RWPE1 (cell line): ENCODE data around the gene COLEC12.
"Not testable (repeated sequence)": the region's sequence is repeated elsewhere in the genome, so short reads cannot be mapped to it uniquely, and the experiment has no call there.

Experiments used
- CTCF ChIA-PET: fragments of 350-600 bp; sonication (Branson Sonifier 250); formaldehyde crosslinking; extraction: SDS; loops from one replicate; lab custom pipeline; 2021; lab: Yijun Ruan, JAX
- POLR2A ChIA-PET: fragments of 400-600 bp; formaldehyde crosslinking; extraction: SDS; loops from one replicate; lab custom pipeline; 2020; ENCODE audit warnings: antibody characterized with exemption; ENCODE audit not compliant: low non-redundant PET; lab: Yijun Ruan, JAX
- DNase-seq: peaks from one replicate; pipeline ENCODE4 v3.0.0; 2012; ENCODE audit warnings: low spot score
- H3K27ac ChIP-seq: fragments of 450-650 bp; 2 replicates; pipeline ENCODE4 v1.5.1; 2017
- CTCF ChIP-seq: fragments of 450-650 bp; conservative IDR thresholded peaks from 2 replicates; pipeline ENCODE4 v1.5.1; 2017; ENCODE audit warnings: low read depth, mild to moderate bottlenecking

The COLEC12 gene

DNA sequence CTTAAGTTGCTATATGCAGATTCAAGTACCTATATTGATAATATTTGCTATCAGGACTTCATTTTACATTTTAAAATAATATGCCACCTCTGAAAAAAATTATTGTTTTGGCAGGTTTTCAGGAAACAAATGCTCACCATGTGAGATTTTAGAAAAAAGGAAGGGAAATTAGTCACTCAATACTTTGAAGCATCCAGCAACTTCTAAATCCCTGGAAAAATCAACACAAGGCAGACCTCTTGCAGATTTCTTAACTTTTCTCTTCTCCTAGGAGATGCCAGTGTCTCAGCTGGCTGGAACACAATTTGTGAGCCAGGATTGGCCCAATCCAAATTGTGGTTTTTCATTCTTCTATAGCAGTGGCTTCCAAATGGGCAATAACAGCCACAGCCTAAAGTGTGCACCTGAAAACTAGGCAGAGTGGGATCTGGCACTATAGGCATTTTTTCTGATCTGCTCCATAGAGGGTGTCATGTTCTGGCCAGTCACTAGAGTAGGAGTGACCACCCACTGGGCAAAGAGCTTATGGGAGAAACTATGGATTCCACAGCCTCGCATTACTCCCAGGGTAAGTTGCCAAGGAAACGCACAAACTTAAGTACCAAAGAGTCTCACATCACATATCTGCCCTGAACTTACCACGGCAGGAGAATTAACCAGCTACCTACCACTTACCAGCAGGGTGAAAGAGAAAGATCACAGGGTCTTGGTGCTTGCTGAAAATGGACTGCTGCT is 204.6 kb downstream of the COLEC12 start:
- no peak overlapping the region for H3K27ac ChIP-seq
- POLR2A ChIA-PET, result no interaction called here
- no peak for TF ChIP-seq CTCF
- CTCF ChIA-PET, result interaction anchor here (1.4 kb wide), 1 partner anchor 10 kb away, joined by 3 read pairs; no protein-coding TSS in a partner anchor
- DNase-seq, result no peak

GRCh38 chr18:294566-294965 is 205.9 kb downstream of the COLEC12 start:
- ChIA-PET POLR2A (no interaction called here), CTCF (interaction anchor here (0.6 to 0.7 kb wide), 2 partner anchors 292 to 322 kb away, joined by 3 to 4 read pairs; no protein-coding TSS in a partner anchor)
- no peak overlapping the region for H3K27ac ChIP-seq
- no peak for TF ChIP-seq CTCF
- DNase-seq, result no peak

DNA sequence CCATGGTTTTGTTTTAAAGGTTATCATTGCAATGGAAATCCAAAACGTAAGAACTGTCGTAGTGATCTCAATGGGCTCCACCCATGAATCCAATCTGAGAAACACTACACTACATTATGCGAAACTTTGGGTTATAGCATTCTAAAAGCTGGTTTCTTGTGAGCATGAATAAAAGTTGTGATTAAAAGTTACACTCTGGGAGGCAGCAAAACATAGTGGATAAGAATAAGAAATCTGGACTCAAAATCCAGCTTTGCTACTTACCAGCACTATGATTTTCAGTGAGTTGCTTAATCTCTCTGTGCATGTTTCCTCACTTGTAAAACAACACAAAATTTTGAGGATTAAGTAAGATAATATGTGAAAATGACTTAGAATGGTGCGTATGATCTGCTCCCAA is 207.0 kb downstream of the COLEC12 start:
- POLR2A ChIA-PET, result no interaction called here
- no peak for DNase-seq
- no peak for TF ChIP-seq CTCF
- no peak overlapping the region for H3K27ac ChIP-seq
- CTCF ChIA-PET, result no interaction called here

DNA sequence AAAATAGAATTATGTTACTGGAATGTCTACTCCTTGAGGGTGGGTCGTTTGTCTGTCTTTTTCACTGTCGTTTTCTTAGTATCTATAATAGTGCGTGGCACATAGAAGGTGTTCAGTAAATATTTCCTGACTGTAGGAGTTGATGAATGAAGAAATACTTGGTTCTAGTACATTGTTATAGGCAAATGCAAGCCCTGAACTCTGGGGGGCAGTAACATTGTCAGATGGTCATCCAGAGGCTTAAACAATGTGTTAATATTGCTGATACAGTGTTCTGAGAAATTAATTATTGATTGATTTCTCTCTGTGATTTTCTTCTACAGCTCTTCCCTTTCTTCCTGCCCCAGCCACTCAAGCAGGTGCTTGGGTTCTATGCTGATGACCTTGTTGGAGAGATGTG is 208.2 kb downstream of the COLEC12 start:
- no peak overlapping the region for H3K27ac ChIP-seq
- TF ChIP-seq CTCF, result no peak
- CTCF ChIA-PET, result no interaction called here
- DNase-seq, result no peak
- POLR2A ChIA-PET, result no interaction called here

DNA sequence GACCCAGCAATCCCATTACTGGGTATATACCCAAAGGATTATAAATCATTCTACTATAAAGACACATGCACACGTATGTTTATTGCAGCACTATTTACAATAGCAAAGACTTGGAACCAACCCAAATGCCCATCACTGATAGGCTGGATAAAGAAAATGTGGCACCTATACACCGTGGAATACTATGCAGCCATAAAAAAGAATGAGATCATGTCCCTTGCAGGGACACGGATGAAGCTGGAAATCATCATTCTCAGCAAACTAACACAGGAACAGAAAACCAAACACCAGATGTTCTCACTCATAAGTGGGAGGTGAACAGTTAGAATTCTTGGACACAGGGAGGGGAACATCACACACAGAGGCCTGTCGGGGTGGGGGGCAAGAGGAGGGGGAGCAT is 210.5 kb downstream of the COLEC12 start:
- POLR2A ChIA-PET, DNase-seq, H3K27ac ChIP-seq, CTCF ChIA-PET: not testable (repeated sequence)

DNA sequence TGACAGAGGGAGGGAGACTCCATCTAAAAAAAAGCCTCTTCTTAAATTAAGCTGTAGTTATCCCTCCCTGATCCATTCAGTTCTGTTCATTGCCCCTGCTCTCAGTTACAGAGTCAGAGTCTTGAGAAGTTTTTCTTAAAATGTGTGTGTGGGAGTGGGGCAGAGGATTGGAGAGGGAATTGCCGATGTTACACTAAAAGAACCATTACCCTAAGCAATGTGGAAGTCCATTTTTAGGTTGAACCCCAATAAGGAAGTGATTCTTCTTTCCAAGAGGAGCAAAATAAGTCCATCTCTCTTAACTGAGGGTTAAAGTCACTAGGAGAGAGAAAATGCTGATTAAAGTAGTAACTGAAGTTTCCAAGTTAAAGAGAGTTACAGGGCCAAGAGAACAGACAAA is 211.5 kb downstream of the COLEC12 start:
- no peak overlapping the region for H3K27ac ChIP-seq
- no peak for DNase-seq
- no peak for TF ChIP-seq CTCF
- POLR2A ChIA-PET, result interaction anchor here (0.6 kb wide), 1 partner anchor 47 kb away, joined by 3 read pairs; no protein-coding TSS in a partner anchor
- CTCF ChIA-PET, result no interaction called here
